Measurements from ENCODE around the gene SEMA3D. TPM values are rescaled to one million over a fixed set of nuclear protein-coding genes. Genes with fewer than 3 reads are reported as not detected.

The SEMA3D gene
- total and polyA plus RNA-seq, 2 donors (not counting 1 experiment from before 2014, with no cell fraction given), result 0.46 to 0.59 TPM

GRCh38 chr7:85224171-85224570 lies 37.3 kb upstream of the SEMA3D start:
- Mint-ChIP-seq H3K4me3 (no peak overlapping the region), H3K27me3 (no peaks in the 10 kb centered on the region), H3K4me1 (no peaks in the 10 kb centered on the region), H3K9me3 (ENCODE audit: insufficient read depth) (no peaks in the 10 kb centered on the region), H3K27ac (no peak overlapping the region)
- no CpG with 5 or more reads among the region's 3 CpGs for WGBS (ENCODE audit: insufficient coverage)
- Histone ChIP-seq H3K9me3 (ENCODE audit: control extremely low read depth in 1 of 3, control insufficient read depth in 2 of 3, insufficient read depth in 1 of 3, low read length in 2 of 3) (no peaks in the 10 kb centered on the region), H3K36me3 (replicated peaks in 1 of 2; ENCODE audit: control extremely low read depth in 1 of 2, control insufficient read depth in 1 of 2, extremely low read depth in 1 of 2, insufficient read depth in 2 of 2, low read length in 1 of 2) (no peaks in the 10 kb centered on the region), H2AFZ (ENCODE audit: insufficient read depth, low read depth, low read length, poor library complexity, severe bottlenecking) (no peak overlapping the region), H4K20me1 (ENCODE audit: control insufficient read depth, insufficient read depth, low read length, poor library complexity, severe bottlenecking) (no peaks in the 10 kb centered on the region), H3K4me1 (ENCODE audit: control insufficient read depth in 2 of 2, insufficient read depth in 2 of 2, low read length in 2 of 2) (no peaks in the 10 kb centered on the region), H3K4me3 (ENCODE audit: control extremely low read depth in 1 of 5, extremely low read depth in 1 of 5, insufficient read depth in 1 of 5, low read depth in 2 of 5, low read length in 4 of 5) (no peak overlapping the region), H3K27ac (ENCODE audit: low read length in 2 of 2) (no peak overlapping the region), H3K79me2 (ENCODE audit: control insufficient read depth, insufficient read depth, low read length) (no peaks in the 10 kb centered on the region), H3K27me3 (replicated peaks in 1 of 4; ENCODE audit: control extremely low read depth in 1 of 4, control insufficient read depth in 3 of 4, insufficient read depth in 4 of 4, low read length in 3 of 4) (no peaks in the 10 kb centered on the region), H3K9ac (ENCODE audit: low read length) (no peak overlapping the region), H3K4me2 (replicated peaks; ENCODE audit: low read depth, low read length, poor library complexity, severe bottlenecking) (no peak overlapping the region)
- intact Hi-C loops (cut with micrococcal nuclease), result no loop called here
- ChIA-PET POLR2A (no interaction called here), CTCF (interaction anchor here (1.2 kb wide), 1 partner anchor 37 kb away, joined by 3 read pairs; the partner anchor contains the start of gene SEMA3D)
- TF ChIP-seq EZH2 (IDR thresholded peaks at IDR 0.05; ENCODE audit: borderline replicate concordance, insufficient read depth, low read depth, low read length, poor library complexity, severe bottlenecking), result no peak
- TF ChIP-seq, protein P1, sequence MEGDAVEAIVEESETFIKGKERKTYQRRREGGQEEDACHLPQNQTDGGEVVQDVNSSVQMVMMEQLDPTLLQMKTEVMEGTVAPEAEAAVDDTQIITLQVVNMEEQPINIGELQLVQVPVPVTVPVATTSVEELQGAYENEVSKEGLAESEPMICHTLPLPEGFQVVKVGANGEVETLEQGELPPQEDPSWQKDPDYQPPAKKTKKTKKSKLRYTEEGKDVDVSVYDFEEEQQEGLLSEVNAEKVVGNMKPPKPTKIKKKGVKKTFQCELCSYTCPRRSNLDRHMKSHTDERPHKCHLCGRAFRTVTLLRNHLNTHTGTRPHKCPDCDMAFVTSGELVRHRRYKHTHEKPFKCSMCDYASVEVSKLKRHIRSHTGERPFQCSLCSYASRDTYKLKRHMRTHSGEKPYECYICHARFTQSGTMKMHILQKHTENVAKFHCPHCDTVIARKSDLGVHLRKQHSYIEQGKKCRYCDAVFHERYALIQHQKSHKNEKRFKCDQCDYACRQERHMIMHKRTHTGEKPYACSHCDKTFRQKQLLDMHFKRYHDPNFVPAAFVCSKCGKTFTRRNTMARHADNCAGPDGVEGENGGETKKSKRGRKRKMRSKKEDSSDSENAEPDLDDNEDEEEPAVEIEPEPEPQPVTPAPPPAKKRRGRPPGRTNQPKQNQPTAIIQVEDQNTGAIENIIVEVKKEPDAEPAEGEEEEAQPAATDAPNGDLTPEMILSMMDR (IDR thresholded peaks at IDR 0.05), result no peak
- ATAC-seq (ENCODE audit: low read depth) (no peak), DNase-seq (no peak)

DNA sequence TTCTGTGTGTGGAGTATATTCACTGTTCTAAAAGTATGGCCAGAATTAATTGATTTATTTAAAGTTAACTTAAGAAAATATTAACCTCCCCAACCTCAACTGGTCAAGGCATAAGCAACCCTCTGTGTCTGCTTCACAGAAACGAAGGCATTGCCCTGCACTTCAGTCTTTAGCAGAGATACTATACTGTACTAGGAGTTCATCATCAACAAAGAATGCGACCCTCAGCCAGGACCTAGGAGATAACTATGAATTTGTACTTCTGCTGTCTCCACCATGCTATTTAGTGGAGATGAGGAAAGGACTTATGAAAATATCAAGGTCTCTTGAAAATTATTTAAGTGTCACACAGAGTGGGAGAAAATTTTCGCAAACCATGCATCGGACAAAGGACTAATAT lies 35.7 kb upstream of the SEMA3D start:
- Histone ChIP-seq H3K4me1 (ENCODE audit: control insufficient read depth in 2 of 2, insufficient read depth in 2 of 2, low read length in 2 of 2) (no peaks in the 10 kb centered on the region), H3K79me2 (ENCODE audit: control insufficient read depth, insufficient read depth, low read length) (no peaks in the 10 kb centered on the region), H3K4me3 (ENCODE audit: control extremely low read depth in 1 of 5, extremely low read depth in 1 of 5, insufficient read depth in 1 of 5, low read depth in 2 of 5, low read length in 4 of 5) (no peak overlapping the region), H3K36me3 (replicated peaks in 1 of 2; ENCODE audit: control extremely low read depth in 1 of 2, control insufficient read depth in 1 of 2, extremely low read depth in 1 of 2, insufficient read depth in 2 of 2, low read length in 1 of 2) (no peaks in the 10 kb centered on the region), H4K20me1 (ENCODE audit: control insufficient read depth, insufficient read depth, low read length, poor library complexity, severe bottlenecking) (no peaks in the 10 kb centered on the region), H3K4me2 (replicated peaks; ENCODE audit: low read depth, low read length, poor library complexity, severe bottlenecking) (no peak overlapping the region), H2AFZ (ENCODE audit: insufficient read depth, low read depth, low read length, poor library complexity, severe bottlenecking) (no peak overlapping the region), H3K27me3 (replicated peaks in 1 of 4; ENCODE audit: control extremely low read depth in 1 of 4, control insufficient read depth in 3 of 4, insufficient read depth in 4 of 4, low read length in 3 of 4) (no peaks in the 10 kb centered on the region), H3K9me3 (ENCODE audit: control extremely low read depth in 1 of 3, control insufficient read depth in 2 of 3, insufficient read depth in 1 of 3, low read length in 2 of 3) (no peaks in the 10 kb centered on the region), H3K9ac (ENCODE audit: low read length) (no peak overlapping the region), H3K27ac (ENCODE audit: low read length in 2 of 2) (no peak overlapping the region)
- no peaks in the 10 kb centered on the region for H3K4me1 Mint-ChIP-seq
- H3K27me3 Mint-ChIP-seq, result no peaks in the 10 kb centered on the region
- H3K4me3 Mint-ChIP-seq, result no peak overlapping the region
- no peak for ATAC-seq (ENCODE audit: low read depth)
- no peak for DNase-seq
- intact Hi-C loops (cut with micrococcal nuclease), result no loop called here
- ChIA-PET POLR2A (no interaction called here), CTCF (no interaction called here)
- no peaks in the 10 kb centered on the region for H3K9me3 Mint-ChIP-seq (ENCODE audit: insufficient read depth)
- H3K27ac Mint-ChIP-seq, result no peak overlapping the region
- 100% methylated on average over 1 of the region's 4 CpGs for WGBS (ENCODE audit: insufficient coverage)
- TF ChIP-seq, protein P1 (IDR thresholded peaks at IDR 0.05), result no peak
- TF ChIP-seq EZH2 (IDR thresholded peaks at IDR 0.05; ENCODE audit: borderline replicate concordance, insufficient read depth, low read depth, low read length, poor library complexity, severe bottlenecking), result no peak

Measured in B cell (primary cell).